Astrocyte (in vitro differentiated cells and primary cell): ENCODE measurements around the gene KLRG1.

Experiments
- CTCF ChIP-seq: IDR thresholded peaks from 2 replicates; pipeline ENCODE4 v1.5.1; 2011; ENCODE audit warnings: low read depth, mild to moderate bottlenecking, inconsistent platforms, low read length, moderate library complexity; ENCODE audit not compliant: insufficient read depth
- EZH2 ChIP-seq: IDR thresholded peaks from 2 replicates; pipeline ENCODE4 v1.6.1; 2012; ENCODE audit warnings: mild to moderate bottlenecking, low read length, inconsistent platforms; ENCODE audit not compliant: insufficient read depth

GRCh38 chr12:8948701-8949341 lies 40.5 kb upstream of the KLRG1 start:
- TF ChIP-seq CTCF (no peak), EZH2 (no peak)
